Ishikawa (cell line): Measurements from ENCODE around the gene SAP30.

Source experiments
- EP300 ChIP-seq: IDR thresholded peaks from 2 replicates; pipeline ENCODE4 v1.6.1; 2012; ENCODE audit warnings: borderline replicate concordance
- FOXM1 ChIP-seq: IDR thresholded peaks from 2 replicates; pipeline ENCODE4 v1.6.1; 2012; ENCODE audit warnings: low read depth, borderline replicate concordance
- RAD21 ChIP-seq: IDR thresholded peaks from 2 replicates; pipeline ENCODE4 v1.6.1; 2012; ENCODE audit warnings: low read depth
- TAF1 ChIP-seq: IDR thresholded peaks from 2 replicates; pipeline ENCODE4 v1.6.1; 2012; ENCODE audit warnings: low read depth, mild to moderate bottlenecking
- TCF12 ChIP-seq: IDR thresholded peaks from 2 replicates; pipeline ENCODE4 v1.6.1; 2012; ENCODE audit warnings: low read depth
- TF ChIP-seq, protein P1 (sequence below): IDR thresholded peaks from 2 replicates; pipeline ENCODE4 v1.6.1; 2012
- TF ChIP-seq, protein P2 (sequence below): IDR thresholded peaks from 2 replicates; pipeline ENCODE4 v1.6.1; 2012; ENCODE audit warnings: low read depth, mild to moderate bottlenecking

DNA sequence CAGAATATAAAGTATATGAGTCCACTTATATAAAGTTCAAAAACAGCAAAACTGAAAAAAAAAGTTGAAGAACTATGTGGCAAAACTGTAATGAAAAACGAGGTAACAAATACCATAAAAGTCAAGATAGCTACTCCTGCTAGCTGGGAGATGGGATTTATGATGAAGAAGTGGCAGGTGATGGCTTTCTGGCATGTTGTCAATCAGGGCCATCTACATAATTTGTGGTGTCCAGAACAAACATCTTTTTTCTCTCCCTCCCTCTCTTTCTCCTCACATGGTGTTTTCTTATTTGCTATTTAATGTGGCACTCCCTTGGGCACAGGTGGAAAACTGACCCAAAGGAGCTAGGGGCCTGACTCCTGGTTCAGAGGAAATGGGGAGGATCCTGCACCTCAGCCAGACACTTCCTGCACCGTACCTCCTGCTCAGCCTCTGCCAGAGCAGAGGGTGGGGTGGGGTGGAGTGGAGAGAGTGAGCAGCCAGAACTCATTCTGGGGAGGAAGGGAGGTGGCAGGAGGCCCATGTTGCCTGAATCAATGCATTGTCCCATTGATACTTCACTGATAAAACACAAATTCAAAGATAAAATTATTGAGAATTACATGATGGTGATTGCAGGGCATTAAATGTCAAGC is 5.3 kb upstream of the SAP30 start:
- TF ChIP-seq TCF12: no peak
- no peak for TF ChIP-seq EP300
- no peak for TF ChIP-seq FOXM1
- TF ChIP-seq RAD21: no peak
- TF ChIP-seq, protein P1, sequence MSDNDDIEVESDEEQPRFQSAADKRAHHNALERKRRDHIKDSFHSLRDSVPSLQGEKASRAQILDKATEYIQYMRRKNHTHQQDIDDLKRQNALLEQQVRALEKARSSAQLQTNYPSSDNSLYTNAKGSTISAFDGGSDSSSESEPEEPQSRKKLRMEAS: no peak
- TF ChIP-seq, protein P2, sequence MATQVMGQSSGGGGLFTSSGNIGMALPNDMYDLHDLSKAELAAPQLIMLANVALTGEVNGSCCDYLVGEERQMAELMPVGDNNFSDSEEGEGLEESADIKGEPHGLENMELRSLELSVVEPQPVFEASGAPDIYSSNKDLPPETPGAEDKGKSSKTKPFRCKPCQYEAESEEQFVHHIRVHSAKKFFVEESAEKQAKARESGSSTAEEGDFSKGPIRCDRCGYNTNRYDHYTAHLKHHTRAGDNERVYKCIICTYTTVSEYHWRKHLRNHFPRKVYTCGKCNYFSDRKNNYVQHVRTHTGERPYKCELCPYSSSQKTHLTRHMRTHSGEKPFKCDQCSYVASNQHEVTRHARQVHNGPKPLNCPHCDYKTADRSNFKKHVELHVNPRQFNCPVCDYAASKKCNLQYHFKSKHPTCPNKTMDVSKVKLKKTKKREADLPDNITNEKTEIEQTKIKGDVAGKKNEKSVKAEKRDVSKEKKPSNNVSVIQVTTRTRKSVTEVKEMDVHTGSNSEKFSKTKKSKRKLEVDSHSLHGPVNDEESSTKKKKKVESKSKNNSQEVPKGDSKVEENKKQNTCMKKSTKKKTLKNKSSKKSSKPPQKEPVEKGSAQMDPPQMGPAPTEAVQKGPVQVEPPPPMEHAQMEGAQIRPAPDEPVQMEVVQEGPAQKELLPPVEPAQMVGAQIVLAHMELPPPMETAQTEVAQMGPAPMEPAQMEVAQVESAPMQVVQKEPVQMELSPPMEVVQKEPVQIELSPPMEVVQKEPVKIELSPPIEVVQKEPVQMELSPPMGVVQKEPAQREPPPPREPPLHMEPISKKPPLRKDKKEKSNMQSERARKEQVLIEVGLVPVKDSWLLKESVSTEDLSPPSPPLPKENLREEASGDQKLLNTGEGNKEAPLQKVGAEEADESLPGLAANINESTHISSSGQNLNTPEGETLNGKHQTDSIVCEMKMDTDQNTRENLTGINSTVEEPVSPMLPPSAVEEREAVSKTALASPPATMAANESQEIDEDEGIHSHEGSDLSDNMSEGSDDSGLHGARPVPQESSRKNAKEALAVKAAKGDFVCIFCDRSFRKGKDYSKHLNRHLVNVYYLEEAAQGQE: no peak
- no peak for TF ChIP-seq TAF1
